ENCODE results near the gene PSME1.

Gene PSME1

GRCh38 chr14:24147761-24148428 is 11.9 kb downstream of the PSME1 start:
- no peak for DNase-seq

DNA sequence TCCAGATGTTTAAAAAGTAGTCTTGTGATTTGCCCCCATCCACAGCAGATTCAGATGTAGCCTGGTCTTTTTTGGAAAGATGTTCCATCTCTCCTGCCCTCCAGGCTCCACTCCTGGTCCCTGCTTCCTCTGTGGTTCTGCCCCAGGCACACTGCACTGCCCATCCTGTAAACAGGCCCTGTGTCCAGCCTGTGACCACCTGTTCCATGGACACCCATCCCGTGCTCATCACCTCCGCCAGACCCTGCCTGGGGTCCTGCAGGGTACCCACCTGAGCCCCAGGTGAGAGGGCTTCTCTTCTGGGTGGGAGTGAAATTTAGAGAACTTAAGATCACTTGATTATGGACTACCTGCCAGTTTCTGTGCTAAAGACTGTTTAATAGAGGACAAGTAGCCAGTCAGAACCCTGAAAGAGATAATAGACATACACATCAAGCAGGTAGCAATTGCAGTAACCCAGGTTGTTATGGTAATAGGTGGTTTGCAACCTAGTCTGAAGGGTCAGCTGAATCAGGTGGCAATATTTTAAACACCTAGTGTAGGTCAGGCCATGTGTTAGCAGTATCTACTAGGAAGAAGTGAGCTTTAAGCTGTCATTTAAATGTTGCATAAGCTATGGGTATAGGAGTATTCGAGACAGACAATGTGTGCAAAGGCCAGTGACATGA is 13.4 kb downstream of the PSME1 start:
- DNase-seq = no peak

GRCh38 chr14:24150061-24150460 is 14.1 kb downstream of the PSME1 start:
- no peak for DNase-seq

GRCh38 chr14:24150567-24150966 is 14.6 kb downstream of the PSME1 start:
- DNase-seq = no peak

DNA sequence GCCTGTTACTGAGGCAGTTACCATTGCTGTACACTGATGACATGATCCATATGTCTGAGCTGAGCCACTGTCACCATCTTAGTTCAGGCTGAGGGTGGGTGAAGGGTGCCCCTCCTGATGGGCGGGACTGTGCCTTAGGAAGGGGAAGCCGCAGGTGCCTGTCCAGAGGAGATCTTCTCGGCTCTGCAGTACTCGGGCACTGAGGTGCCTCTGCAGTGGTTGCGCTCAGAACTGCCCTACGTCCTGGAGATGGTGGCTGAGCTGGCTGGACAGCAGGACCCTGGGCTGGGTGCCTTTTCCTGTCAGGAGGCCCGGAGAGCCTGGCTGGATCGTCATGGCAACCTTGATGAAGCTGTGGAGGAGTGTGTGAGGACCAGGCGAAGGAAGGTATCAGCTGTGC is 15.0 kb downstream of the PSME1 start:
- no peak for DNase-seq

- DNase-seq = no peak
Measured at GRCh38 chr14:24151404-24152080, 15.5 kb downstream of the PSME1 start.

DNA sequence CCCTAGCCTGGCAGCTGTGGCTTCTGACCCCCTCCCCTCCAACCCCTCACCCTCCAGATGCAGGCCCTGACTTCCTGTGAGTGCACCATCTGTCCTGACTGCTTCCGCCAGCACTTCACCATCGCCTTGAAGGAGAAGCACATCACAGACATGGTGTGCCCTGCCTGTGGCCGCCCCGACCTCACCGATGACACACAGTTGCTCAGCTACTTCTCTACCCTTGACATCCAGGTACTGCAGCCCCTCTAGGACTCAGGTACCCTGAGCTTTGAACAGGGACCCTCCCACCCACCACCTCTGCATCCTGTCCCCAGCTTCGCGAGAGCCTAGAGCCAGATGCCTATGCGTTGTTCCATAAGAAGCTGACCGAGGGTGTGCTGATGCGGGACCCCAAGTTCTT is 19.1 kb downstream of the PSME1 start:
- DNase-seq = no peak

DNA sequence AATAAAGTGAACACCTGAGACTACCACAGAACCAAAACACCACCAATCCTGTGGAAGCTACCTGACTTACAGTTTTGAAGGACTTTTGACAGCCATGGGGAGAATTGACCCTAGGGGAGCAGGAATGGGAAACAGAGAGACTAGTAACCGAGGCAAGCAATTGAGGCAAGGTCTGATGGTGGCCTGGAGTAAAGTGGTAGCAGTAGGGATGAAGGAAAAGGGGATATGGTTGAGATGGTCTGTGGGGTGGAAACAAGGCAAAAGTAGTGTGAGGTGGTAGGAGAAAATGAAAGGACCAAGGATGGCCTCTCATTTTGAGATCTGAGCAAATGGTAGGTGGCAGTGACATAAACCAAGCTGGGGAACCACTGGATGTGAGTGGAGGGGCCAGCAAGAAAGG is 20.8 kb downstream of the PSME1 start:
- no peak for DNase-seq

- no peak for DNase-seq
Measured at GRCh38 chr14:24157331-24157730, 21.3 kb downstream of the PSME1 start.

DNA sequence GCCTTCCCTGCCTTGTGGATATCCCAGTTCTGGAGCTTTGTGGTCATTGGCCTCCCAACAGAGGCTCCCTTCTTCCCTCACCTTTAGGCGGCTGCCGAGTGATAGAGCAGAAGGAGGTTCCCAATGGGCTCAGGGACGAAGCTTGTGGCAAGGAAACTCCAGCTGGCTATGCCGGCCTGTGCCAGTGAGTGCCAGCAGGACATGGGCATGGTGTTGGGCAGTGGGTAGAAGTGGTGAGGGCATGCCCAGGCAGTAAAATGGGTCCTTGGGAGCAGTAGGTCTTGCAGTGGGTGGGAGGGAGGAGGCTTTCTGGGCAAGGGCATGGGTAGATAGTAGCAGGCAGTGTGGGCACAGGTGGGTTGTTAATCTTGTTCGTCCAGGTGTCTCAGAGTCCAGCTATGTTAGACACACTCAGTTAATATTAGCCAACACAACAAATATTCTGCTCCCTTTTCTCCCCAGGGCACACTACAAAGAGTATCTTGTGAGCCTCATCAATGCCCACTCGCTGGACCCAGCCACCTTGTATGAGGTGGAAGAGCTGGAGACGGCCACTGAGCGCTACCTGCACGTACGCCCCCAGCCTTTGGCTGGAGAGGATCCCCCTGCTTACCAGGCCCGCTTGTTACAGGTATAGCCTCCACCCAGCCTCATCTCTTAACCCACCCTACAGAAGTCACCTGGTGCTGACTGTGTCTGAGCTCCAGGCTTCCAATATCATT is 23.9 kb downstream of the PSME1 start:
- no peak for DNase-seq

DNA sequence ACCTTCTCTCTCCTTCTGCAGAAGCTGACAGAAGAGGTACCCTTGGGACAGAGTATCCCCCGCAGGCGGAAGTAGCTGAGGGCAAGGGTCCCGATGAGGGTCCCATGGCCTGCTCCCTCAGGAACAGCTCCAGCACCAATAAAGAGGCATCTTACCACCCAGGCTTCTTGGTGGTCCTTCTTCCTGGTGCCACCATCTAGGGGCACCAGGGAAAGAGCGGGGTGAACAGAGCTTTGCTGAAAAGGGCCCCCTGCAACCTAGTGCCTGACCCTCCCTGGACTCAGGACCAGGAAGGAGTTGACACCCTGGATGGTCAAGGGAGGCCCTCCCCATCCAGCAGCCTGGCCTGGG is 24.5 kb downstream of the PSME1 start:
- DNase-seq = no peak

DNA sequence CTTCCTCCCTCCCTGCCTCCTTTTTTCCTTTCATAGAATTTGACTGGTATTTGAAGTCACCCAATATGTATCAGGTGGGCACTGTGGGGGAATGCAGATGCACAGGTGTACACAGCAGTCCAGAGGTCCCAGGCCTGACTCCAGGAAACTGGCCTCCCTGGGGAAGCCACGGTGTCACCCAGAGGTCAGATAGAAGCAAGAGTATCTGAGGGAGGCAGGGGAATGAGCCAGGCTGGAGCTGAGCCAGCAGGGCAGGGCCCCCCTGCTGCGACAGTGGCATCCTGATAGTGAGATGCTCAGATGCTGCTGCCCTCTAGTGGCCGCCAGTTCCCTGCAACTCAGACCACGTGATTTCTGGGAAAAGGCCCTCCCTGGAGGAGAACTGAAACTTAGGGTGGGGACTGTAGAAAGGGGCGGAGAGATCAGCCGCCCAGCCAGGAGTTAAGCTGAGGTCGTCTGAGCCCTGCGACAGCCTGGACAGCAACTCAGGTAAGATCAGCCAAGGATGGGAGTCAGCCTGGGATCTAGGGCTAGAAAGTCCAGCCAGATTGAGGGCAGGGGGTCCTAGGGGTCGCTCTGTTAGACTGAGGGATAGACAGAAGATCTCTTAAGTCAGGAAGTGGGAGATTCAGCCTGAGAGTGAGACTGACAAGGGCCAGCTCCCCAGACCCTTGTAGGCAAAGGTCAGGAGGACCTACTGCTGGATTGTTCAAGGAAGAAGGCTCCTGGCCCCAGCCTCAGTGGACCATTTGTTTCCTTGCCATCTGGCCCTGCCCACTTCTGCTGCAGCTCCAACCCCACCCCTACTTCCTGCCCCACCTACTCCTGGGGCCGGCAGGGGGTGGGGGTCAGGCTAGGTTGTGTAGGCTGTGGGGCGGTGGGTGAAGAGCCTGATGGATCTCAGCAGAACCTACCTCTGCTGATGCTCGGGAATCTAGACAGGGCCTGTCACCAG is 25.1 kb downstream of the PSME1 start, which contains the start of gene IRF9:
IRF9 (plus strand) TSS at position 416 of the 955 bp plus-strand sequence. CDS start 880 bp downstream, outside the sequence.
- DNase-seq = peak; percentile 95

GRCh38 chr14:24162093-24162492 is 26.1 kb downstream of the PSME1 start:
- DNase-seq = peak in 1 of 2 experiments; percentile 31

GRCh38 chr14:24164518-24164991 is 28.6 kb downstream of the PSME1 start:
- no peak for DNase-seq

DNA sequence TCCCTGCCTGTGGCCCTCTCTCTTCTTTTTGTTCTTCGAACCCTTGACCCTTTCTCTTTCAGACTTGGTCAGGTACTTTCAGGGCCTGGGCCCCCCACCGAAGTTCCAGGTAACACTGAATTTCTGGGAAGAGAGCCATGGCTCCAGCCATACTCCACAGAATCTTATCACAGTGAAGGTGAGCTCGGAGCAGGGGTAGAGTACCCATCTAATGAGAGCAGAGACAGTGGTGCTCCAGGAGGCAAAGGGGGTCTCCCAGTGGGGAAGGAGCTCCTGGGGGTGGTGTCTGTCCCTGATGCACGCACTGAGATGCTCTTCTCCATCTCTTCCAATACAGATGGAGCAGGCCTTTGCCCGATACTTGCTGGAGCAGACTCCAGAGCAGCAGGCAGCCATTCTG is 29.8 kb downstream of the PSME1 start:
- DNase-seq = no peak

- no peak for DNase-seq
Measured at GRCh38 chr14:24167469-24168114, 31.6 kb downstream of the PSME1 start.

DNA sequence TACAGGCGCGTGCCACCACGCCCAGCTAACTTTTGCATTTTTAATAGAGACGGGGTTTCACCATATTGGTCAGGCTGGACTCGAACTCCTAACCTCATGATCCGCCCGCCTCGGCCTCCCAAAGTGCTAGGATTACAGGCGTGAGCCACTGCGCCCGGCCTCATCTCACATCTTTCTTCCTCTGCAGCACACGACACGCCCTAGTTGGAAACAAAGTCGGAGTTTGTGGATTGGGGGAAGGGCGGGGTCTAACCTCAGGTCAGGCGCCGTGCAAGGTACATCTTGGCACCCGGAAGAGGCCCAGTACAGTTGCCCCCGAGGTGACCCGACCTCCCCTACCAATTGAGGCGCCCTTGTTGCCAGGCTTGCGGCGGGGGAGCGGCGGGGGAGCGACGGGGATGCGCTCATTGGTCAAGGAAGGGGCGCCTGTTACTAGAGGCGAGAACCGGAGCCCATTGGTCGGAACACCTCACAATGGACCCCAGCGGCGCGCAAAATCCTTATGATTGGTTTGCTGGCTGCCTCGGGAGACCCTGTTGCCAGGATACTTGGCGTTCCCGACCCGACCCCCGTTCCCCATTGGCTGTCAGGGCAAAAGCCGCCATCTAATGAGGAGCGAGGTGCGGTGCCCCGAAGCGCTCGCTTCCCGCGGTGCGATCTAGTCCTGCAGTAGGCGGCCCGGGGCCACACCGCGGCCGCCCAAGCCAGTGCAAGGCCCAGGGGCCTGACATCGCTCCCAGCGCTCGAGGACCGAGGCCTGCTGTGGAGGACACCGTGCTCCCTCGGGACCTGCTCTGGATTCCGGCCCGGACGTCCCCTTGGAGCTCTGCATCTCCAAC is 35.6 kb downstream of the PSME1 start, which contains the start of gene REC8:
REC8 (plus strand) TSS at position 659 of the 839 bp plus-strand sequence. CDS start 473 bp downstream, outside the sequence.
- peak; percentile 50 to 51 for DNase-seq

DNA sequence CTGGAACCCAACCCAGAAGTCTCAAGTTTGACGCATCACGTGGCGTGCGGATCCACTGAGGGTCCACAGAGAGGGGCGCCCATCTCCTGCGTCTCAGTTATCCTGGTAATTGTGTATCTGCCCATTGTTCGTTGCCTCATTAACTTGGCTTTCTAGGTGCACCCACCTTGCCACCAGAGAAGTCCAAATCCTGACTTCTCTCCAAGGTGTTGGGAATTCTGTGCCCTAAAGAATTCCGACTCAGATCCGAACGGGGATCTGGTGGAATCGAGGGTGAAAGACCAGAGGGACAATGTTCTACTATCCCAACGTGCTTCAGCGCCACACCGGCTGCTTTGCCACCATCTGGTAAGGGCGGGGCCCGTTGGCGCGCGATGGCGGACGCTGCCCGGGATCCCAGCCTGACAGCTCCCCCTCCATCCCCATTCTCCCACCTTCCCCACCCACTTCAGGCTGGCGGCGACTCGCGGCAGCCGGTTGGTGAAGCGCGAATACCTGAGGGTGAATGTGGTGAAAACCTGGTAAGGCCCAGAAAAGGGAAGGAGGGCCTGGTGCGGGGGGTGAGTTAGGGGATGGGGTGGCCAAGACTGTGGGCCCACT is 36.4 kb downstream of the PSME1 start:
- DNase-seq = no peak

GRCh38 chr14:24172871-24173281 is 36.9 kb downstream of the PSME1 start:
- DNase-seq = no peak

GRCh38 chr14:24176599-24176998 is 40.6 kb downstream of the PSME1 start:
- DNase-seq = no peak
